Gastroesophageal sphincter (tissue), 4 donors: Measurements from ENCODE around the gene REEP3. TPM values are rescaled to one million over a fixed set of nuclear protein-coding genes. Genes with fewer than 3 reads are reported as not detected.

Experiments used
- ATAC-seq: fragments of 150-250 bp; one replicate; pipeline ENCODE4 v1.9.1; 2016; ENCODE audit warnings: mild to moderate bottlenecking, moderate library complexity
- H3K27ac ChIP-seq, 4 donors: fragments of 200-600 bp; sonication (generic) in 3 of 4; 1 replicate in 3 of 4; 2 replicates in 1 of 4; pipeline ENCODE4 v1.5.1; 2016 to 2019
- H3K27me3 ChIP-seq: fragments of 200-600 bp; sonication (generic); one replicate; pipeline ENCODE4 v1.5.1; 2019
- H3K36me3 ChIP-seq, 2 donors: fragments of 200-600 bp; sonication (generic); one replicate each; pipeline ENCODE4 v1.5.1; 2019; ENCODE audit warnings: control low read depth in 1 of 2
- H3K4me1 ChIP-seq, 3 donors: fragments of 200-600 bp; sonication (generic); 1 replicate in 2 of 3; 2 replicates in 1 of 3; pipeline ENCODE4 v1.5.1; 2016 to 2019; ENCODE audit warnings: control low read depth in 2 of 3
- H3K4me3 ChIP-seq, 2 donors: fragments of 200-600 bp; sonication (generic); one replicate each; pipeline ENCODE4 v1.5.1; 2019; ENCODE audit warnings: mild to moderate bottlenecking in 1 of 2, moderate library complexity in 1 of 2
- H3K9me3 ChIP-seq, 3 donors: fragments of 200-600 bp; sonication (generic); one replicate each; pipeline ENCODE4 v1.5.1; 2017 to 2019; ENCODE audit warnings: control low read depth in 2 of 3
- CTCF ChIP-seq, 4 experiments: fragments of 200-600 bp in 2 of 4; fragments of 450-650 bp in 2 of 4; sonication (generic) in 1 of 4; IDR thresholded peaks; one replicate each; pipeline ENCODE4 v1.5.1; 2017 to 2019; ENCODE audit warnings: antibody characterized with exemption in 4 of 4, mild to moderate bottlenecking in 2 of 4, moderate library complexity in 2 of 4
- EP300 ChIP-seq: sonication (generic); formaldehyde crosslinking; IDR thresholded peaks from one replicate; pipeline ENCODE4 v1.6.1; 2017; ENCODE audit warnings: antibody characterized with exemption, mild to moderate bottlenecking
- POLR2A ChIP-seq, 2 donors: fragments of 450-650 bp; IDR thresholded peaks; one replicate each; pipeline ENCODE4 v1.6.1; 2017; ENCODE audit warnings: antibody characterized with exemption in 2 of 2, mild to moderate bottlenecking in 2 of 2, moderate library complexity in 1 of 2
- POLR2AphosphoS5 ChIP-seq: sonication (generic); formaldehyde crosslinking; IDR thresholded peaks from one replicate; pipeline ENCODE4 v1.6.1; 2017; ENCODE audit warnings: antibody characterized with exemption
- WGBS, 2 donors: methylation state at CpG; one replicate each; pipeline ENCODE4 v1.1.5; 2018; ENCODE audit warnings: low coverage in 1 of 2; 5-methylcytosine and 5-hydroxymethylcytosine counted together
- total RNA-seq, 4 donors: library from RNA; depleted of rRNA; stranded (reverse); fragments of >200 nt; gene quantifications; one replicate each; pipeline ENCODE4 v1.1.0, GENCODE V29; 2016

REEP3 gene
- total RNA-seq, 4 donors from 2014 or later = 86.1 to 129 (median 97.3) TPM

- Histone ChIP-seq H3K4me3 (no peak overlapping the region), H3K9me3 (no peaks in the 10 kb centered on the region), H3K27ac (no peak overlapping the region), H3K27me3 (no peaks in the 10 kb centered on the region), H3K36me3 (no peaks in the 10 kb centered on the region), H3K4me1 (peaks cover 0 to 33% (median 3%) of the 10 kb centered on the region in 3 donors)
- no peak for ATAC-seq
- 55 to 65% methylated on average over 2 of the region's 2 CpGs for WGBS, 2 donors
- TF ChIP-seq POLR2AphosphoS5 (no peak), EP300 (no peak), CTCF (IDR thresholded peaks at IDR 0.05) (no peak), POLR2A (IDR thresholded peaks at IDR 0.05) (no peak)
Observed at GRCh38 chr10:63547628-63548360, 26.6 kb downstream of the REEP3 start.

- Histone ChIP-seq H3K36me3 (no peaks in the 10 kb centered on the region), H3K4me1 (peaks cover 0 to 41% (median 3%) of the 10 kb centered on the region in 3 donors), H3K27ac (no peak overlapping the region), H3K4me3 (no peak overlapping the region), H3K27me3 (no peaks in the 10 kb centered on the region), H3K9me3 (no peaks in the 10 kb centered on the region)
- ATAC-seq = no peak
- TF ChIP-seq CTCF (IDR thresholded peaks at IDR 0.05) (no peak), POLR2A (IDR thresholded peaks at IDR 0.05) (no peak), POLR2AphosphoS5 (no peak), EP300 (no peak)
Observed at GRCh38 chr10:63548860-63549259, 27.7 kb downstream of the REEP3 start.

- TF ChIP-seq POLR2AphosphoS5 = no peak
- no peak for TF ChIP-seq EP300
- no peak for TF ChIP-seq POLR2A (IDR thresholded peaks at IDR 0.05)
- TF ChIP-seq CTCF (IDR thresholded peaks at IDR 0.05) = no peak
- peaks cover 0 to 35% (median 4%) of the 10 kb centered on the region in 3 donors for H3K4me1 ChIP-seq
- H3K27ac ChIP-seq = no peak overlapping the region
- H3K4me3 ChIP-seq = no peak overlapping the region
- no peaks in the 10 kb centered on the region for H3K9me3 ChIP-seq
- H3K27me3 ChIP-seq = no peaks in the 10 kb centered on the region
- no peak for ATAC-seq
- WGBS, 2 donors = 75 to 79% methylated on average over 3 of the region's 3 CpGs
- H3K36me3 ChIP-seq = no peaks in the 10 kb centered on the region
Observed at GRCh38 chr10:63549810-63550209, 28.6 kb downstream of the REEP3 start.

GRCh38 chr10:63553031-63553430, 31.8 kb downstream of the REEP3 start:
- WGBS, 2 donors = 60 to 77% methylated on average over 4 of the region's 4 CpGs
- peaks cover 0 to 45% (median 5%) of the 10 kb centered on the region in 3 donors for H3K4me1 ChIP-seq
- no peak for TF ChIP-seq POLR2A (IDR thresholded peaks at IDR 0.05)
- no peak for TF ChIP-seq EP300
- TF ChIP-seq POLR2AphosphoS5 = no peak
- TF ChIP-seq CTCF (IDR thresholded peaks at IDR 0.05) = no peak
- H3K9me3 ChIP-seq = no peaks in the 10 kb centered on the region
- H3K27me3 ChIP-seq = no peaks in the 10 kb centered on the region
- no peak overlapping the region for H3K27ac ChIP-seq
- H3K36me3 ChIP-seq = no peaks in the 10 kb centered on the region
- peak; percentile 19 for ATAC-seq
- no peak overlapping the region for H3K4me3 ChIP-seq

GRCh38 chr10:63553473-63553872, 32.3 kb downstream of the REEP3 start:
- no peak for ATAC-seq
- no peak overlapping the region for H3K27ac ChIP-seq

More at GRCh38 chr10:63553473-63553872, 32.3 kb downstream of the REEP3 start:
- 82 to 92% methylated on average over 6 of the region's 6 CpGs for WGBS, 2 donors
- Histone ChIP-seq H3K27me3 (no peaks in the 10 kb centered on the region), H3K4me3 (no peak overlapping the region), H3K36me3 (no peaks in the 10 kb centered on the region), H3K4me1 (peaks cover 0 to 41% (median 5%) of the 10 kb centered on the region in 3 donors), H3K9me3 (no peaks in the 10 kb centered on the region)
- TF ChIP-seq POLR2A (IDR thresholded peaks at IDR 0.05) (no peak), CTCF (IDR thresholded peaks at IDR 0.05) (no peak), EP300 (no peak), POLR2AphosphoS5 (no peak)
